ENCODE results near the gene FOXK1. TPM values are rescaled to one million over a fixed set of nuclear protein-coding genes. Genes with fewer than 3 reads are reported as not detected.
"Not testable (repeated sequence)": the region's sequence is repeated elsewhere in the genome, so short reads cannot be mapped to it uniquely, and the experiment has no call there.

The FOXK1 gene
- total RNA-seq, 2 donors from 2014 or later: 32.3 to 32.5 TPM

- no peak for ATAC-seq (replicated peaks)
- Mint-ChIP-seq H3K4me3 (no peak overlapping the region), H3K27me3 (no peaks in the 10 kb centered on the region), H3K27ac (no peak overlapping the region), H3K4me1 (no peaks in the 10 kb centered on the region), H3K9me3 (no peaks in the 10 kb centered on the region), H3K36me3 (ENCODE audit: low read depth) (no peaks in the 10 kb centered on the region)
Observed at GRCh38 chr7:4798706-4799235, 116.7 kb downstream of the FOXK1 start.

GRCh38 chr7:4799508-4800268 is 117.6 kb downstream of the FOXK1 start:
- ATAC-seq (replicated peaks): no peak
- no peaks in the 10 kb centered on the region for H3K9me3 Mint-ChIP-seq
- H3K27me3 Mint-ChIP-seq: no peaks in the 10 kb centered on the region
- H3K4me1 Mint-ChIP-seq: no peaks in the 10 kb centered on the region
- H3K27ac Mint-ChIP-seq: no peak overlapping the region
- no peaks in the 10 kb centered on the region for H3K36me3 Mint-ChIP-seq (ENCODE audit: low read depth)
- no peak overlapping the region for H3K4me3 Mint-ChIP-seq

GRCh38 chr7:4800487-4800886 is 118.4 kb downstream of the FOXK1 start:
- Mint-ChIP-seq H3K4me3 (no peak overlapping the region), H3K36me3 (ENCODE audit: low read depth) (no peaks in the 10 kb centered on the region), H3K4me1 (no peaks in the 10 kb centered on the region), H3K27ac (no peak overlapping the region), H3K9me3 (no peaks in the 10 kb centered on the region), H3K27me3 (no peaks in the 10 kb centered on the region)
- ATAC-seq (replicated peaks): no peak

- no peaks in the 10 kb centered on the region for H3K4me1 Mint-ChIP-seq
- no peak for ATAC-seq (replicated peaks)
- H3K36me3 Mint-ChIP-seq (ENCODE audit: low read depth): no peaks in the 10 kb centered on the region
- H3K27me3 Mint-ChIP-seq: no peaks in the 10 kb centered on the region
- no peaks in the 10 kb centered on the region for H3K9me3 Mint-ChIP-seq
- no peak overlapping the region for H3K27ac Mint-ChIP-seq
- no peak overlapping the region for H3K4me3 Mint-ChIP-seq
Observed at GRCh38 chr7:4800926-4801838, 119.1 kb downstream of the FOXK1 start.

DNA sequence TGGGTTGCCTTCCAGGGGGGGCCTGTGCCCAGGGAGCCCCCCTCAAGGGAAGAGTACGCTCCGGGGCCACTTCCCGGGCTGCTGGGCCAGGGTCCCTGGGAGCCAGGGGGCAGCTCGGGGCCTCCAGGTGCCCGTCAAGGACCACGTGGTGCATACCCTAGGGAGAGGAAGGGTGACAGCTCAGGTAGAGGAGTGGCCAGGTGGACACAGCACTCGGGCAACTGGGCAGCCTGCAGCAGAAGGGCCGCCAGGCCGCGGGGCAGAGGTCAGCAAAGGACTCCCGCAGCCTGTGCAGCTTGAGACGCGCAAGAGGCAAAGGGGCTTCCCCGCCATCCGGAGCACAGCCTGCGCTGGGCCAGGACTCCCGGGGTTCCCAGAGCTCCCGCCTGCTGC is 119.7 kb downstream of the FOXK1 start:
- ATAC-seq (replicated peaks): no peak
- Mint-ChIP-seq H3K36me3 (ENCODE audit: low read depth) (no peaks in the 10 kb centered on the region), H3K27me3 (no peaks in the 10 kb centered on the region), H3K9me3 (no peaks in the 10 kb centered on the region), H3K4me1 (no peaks in the 10 kb centered on the region), H3K27ac (no peak overlapping the region), H3K4me3 (no peak overlapping the region)

DNA sequence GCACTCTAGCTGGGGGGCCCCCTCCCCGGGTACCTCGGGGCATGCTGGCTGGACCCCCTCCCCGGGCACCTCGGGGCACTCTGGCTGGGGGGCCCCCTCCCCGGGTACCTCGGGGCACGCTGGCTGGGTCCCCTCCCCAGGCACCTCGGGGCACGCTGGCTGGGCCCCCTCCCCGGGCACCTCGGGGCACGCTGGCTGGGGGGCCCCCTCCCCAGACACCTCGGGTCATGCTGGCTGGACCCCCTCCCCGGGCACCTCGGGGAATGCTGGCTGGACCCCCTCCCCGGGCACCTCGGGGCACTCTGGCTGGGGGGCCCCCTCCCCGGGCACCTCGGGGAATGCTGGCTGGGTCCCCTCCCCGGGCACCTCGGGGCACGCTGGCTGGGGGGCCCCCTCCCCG is 120.5 kb downstream of the FOXK1 start:
- not testable (repeated sequence) for H3K27ac Mint-ChIP-seq; ATAC-seq (replicated peaks); H3K4me3 Mint-ChIP-seq; H3K4me1 Mint-ChIP-seq; H3K9me3 Mint-ChIP-seq; H3K27me3 Mint-ChIP-seq; H3K36me3 Mint-ChIP-seq (ENCODE audit: low read depth)

DNA sequence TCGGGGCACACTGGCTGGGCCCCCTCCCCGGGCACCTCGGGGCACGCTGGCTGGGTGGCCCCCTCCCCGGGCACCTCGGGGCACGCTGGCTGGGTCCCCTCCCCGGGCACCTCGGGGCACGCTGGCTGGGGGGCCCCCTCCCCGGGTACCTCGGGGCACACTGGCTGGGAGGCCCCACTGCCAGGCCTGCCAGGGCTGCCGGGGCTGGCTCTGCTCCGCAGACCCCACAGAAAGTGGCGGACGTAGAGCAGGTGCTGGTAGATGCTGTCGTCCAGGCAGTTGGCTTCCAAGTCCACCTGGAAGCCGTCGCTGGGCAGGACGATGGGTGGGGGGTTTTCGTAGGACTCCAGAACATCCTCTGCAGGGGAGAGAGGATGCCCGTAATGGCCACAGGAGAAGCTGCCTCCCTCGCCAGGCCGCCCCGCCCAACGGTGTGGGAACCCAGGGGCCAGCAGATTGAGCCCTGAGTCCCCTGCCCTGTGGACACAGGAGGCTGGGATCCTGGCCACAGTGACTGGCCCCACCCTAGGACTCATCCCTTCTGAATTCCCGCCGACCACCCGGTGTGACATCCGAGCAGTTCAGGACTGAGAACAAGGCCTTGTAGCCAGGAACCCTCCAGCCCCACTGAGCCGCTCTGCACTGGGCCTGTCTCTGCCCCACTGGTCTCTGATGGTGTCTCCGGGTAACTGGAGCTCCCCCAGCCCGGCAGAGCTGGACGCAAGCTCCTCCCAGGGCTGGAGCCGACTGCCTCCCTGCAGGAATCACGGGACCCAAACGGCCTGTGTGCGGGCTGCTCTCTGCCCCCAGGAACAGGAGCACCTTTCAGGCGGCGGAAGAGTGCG is 121.5 kb downstream of the FOXK1 start:
- Mint-ChIP-seq H3K27me3 (peaks cover 3% of the 10 kb centered on the region), H3K36me3 (ENCODE audit: low read depth) (no peaks in the 10 kb centered on the region), H3K4me1 (no peaks in the 10 kb centered on the region), H3K4me3 (no peak overlapping the region), H3K9me3 (no peaks in the 10 kb centered on the region), H3K27ac (no peak overlapping the region)
- ATAC-seq (replicated peaks): no peak

DNA sequence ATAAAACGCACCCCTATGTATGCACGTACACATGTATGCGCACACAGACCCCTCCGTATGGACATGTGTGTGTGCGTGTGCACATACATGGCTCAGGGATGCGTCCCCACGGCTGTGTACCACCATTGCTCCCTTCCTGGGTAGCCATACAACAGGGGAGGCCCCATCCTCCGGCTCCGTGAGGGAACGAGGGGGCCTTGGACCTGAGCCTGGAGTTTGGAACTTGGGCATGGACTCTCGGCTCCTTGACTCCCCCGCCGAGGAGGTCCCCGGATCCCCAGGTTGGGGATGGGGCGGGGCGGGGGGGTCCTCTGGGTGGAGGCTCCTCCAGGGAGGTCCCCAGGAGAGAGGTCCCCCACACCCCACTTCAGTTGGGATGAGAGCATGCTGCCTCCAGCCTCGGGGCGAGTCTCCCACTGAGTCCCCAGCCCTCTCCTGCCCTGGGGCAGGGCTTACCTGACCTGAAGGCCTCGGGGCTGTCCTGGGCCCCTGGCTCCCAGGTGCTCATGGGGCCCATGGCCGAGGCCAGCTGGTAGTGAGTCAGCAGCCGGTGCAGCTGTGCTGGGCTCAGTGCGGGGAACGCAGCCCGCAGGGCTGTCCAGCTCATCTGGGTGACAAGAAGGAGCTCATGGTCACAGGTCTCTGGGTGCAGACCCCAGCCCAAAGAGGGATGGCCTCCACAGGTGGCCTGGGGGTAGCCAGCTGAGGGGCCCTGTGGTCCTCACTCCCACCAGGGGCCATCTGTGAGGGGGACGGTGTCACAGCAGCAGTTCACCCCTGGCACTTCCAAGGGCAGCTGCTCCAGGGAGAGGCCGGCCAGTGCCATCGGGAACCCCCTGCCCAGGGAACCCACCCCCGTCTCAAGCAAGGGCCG is 123.3 kb downstream of the FOXK1 start:
- ATAC-seq (replicated peaks): no peak
- Mint-ChIP-seq H3K36me3 (ENCODE audit: low read depth) (no peaks in the 10 kb centered on the region), H3K4me1 (no peaks in the 10 kb centered on the region), H3K4me3 (no peak overlapping the region), H3K27me3 (peaks cover 3% of the 10 kb centered on the region), H3K27ac (no peak overlapping the region), H3K9me3 (no peaks in the 10 kb centered on the region)

DNA sequence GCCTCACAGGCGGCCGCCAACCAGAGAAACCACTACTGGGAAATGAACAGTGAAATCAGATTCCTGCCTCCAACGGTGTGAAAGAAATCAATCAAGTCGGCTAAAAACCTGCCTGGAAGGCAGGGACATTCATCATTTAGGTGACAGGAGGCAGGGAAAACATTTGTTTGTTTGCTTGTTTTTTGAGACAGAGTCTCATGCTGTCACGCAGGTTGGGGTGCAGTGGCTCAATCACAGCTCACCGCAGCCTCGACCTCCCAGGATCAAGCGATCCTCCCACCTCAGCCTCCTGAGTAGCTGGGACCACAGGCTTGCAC is 123.8 kb downstream of the FOXK1 start:
- peaks cover 3% of the 10 kb centered on the region for H3K27me3 Mint-ChIP-seq
- no peaks in the 10 kb centered on the region for H3K4me1 Mint-ChIP-seq
- no peaks in the 10 kb centered on the region for H3K36me3 Mint-ChIP-seq (ENCODE audit: low read depth)
- no peak overlapping the region for H3K27ac Mint-ChIP-seq
- no peak for ATAC-seq (replicated peaks)
- H3K4me3 Mint-ChIP-seq: no peak overlapping the region
- no peaks in the 10 kb centered on the region for H3K9me3 Mint-ChIP-seq

- Mint-ChIP-seq H3K4me3 (no peak overlapping the region), H3K9me3 (no peaks in the 10 kb centered on the region), H3K36me3 (ENCODE audit: low read depth) (no peaks in the 10 kb centered on the region), H3K4me1 (no peaks in the 10 kb centered on the region), H3K27ac (no peak overlapping the region), H3K27me3 (peaks cover 3% of the 10 kb centered on the region)
- no peak for ATAC-seq (replicated peaks)
Observed at GRCh38 chr7:4806983-4807597, 125.0 kb downstream of the FOXK1 start.

DNA sequence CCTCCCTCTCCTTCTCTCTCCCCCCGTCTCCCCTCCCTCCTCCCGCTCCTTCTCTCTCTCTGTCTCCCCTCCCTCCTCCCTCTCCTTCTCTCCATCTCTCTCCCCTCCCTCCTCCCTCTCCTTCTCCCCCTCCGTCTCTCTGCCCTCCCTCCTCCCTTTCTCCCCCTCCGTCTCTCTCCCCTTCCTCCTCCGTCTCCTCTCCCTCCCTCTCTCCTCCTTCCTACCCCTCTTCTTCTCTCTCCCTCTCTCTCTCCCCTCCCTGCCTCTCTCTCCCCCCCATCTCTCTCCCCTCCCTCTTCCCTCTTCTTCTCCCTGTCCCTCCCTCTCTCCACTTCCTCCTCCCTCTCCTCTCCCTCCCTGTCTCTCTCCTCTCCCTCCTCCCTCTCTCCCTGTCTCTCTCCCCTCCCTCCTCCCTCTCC is 125.5 kb downstream of the FOXK1 start:
- Mint-ChIP-seq H3K4me1 (no peaks in the 10 kb centered on the region), H3K27ac (no peak overlapping the region), H3K36me3 (ENCODE audit: low read depth) (no peaks in the 10 kb centered on the region), H3K27me3 (peaks cover 5% of the 10 kb centered on the region), H3K4me3 (no peak overlapping the region), H3K9me3 (no peaks in the 10 kb centered on the region)
- no peak for ATAC-seq (replicated peaks)

- Mint-ChIP-seq H3K4me1 (no peaks in the 10 kb centered on the region), H3K27ac (no peak overlapping the region), H3K9me3 (no peaks in the 10 kb centered on the region), H3K4me3 (no peak overlapping the region), H3K27me3 (peaks cover 9% of the 10 kb centered on the region), H3K36me3 (ENCODE audit: low read depth) (no peaks in the 10 kb centered on the region)
- no peak for ATAC-seq (replicated peaks)
Observed at GRCh38 chr7:4808026-4808425, 125.9 kb downstream of the FOXK1 start.

- ATAC-seq (replicated peaks): no peak
- H3K36me3 Mint-ChIP-seq (ENCODE audit: low read depth): no peaks in the 10 kb centered on the region
- no peaks in the 10 kb centered on the region for H3K4me1 Mint-ChIP-seq
- H3K27ac Mint-ChIP-seq: no peak overlapping the region
- no peaks in the 10 kb centered on the region for H3K9me3 Mint-ChIP-seq
- H3K4me3 Mint-ChIP-seq: no peak overlapping the region
- H3K27me3 Mint-ChIP-seq: peaks cover 15% of the 10 kb centered on the region
Observed at GRCh38 chr7:4808565-4808964, 126.5 kb downstream of the FOXK1 start.
